GM06990 (cell line): Measurements from ENCODE around the gene PTPRN2.

Experiments
- DNase-seq: peaks from one replicate; pipeline ENCODE4 v3.0.0-alpha.2; 2011; ENCODE audit not compliant: insufficient read length; ENCODE audit errors: extremely low read depth
- H3K27me3 ChIP-seq: replicated peaks from 2 replicates; pipeline ENCODE4 v1.6.0; 2011; ENCODE audit warnings: low read length; ENCODE audit not compliant: control insufficient read depth, insufficient read depth
- H3K36me3 ChIP-seq: 2 replicates; pipeline ENCODE4 v1.5.1; 2011; ENCODE audit warnings: low read length; ENCODE audit not compliant: control insufficient read depth, insufficient read depth
- H3K4me3 ChIP-seq: replicated peaks from 2 replicates; pipeline ENCODE4 v1.5.1; 2011; ENCODE audit warnings: low read depth, mild to moderate bottlenecking, control low read depth, low read length
- CTCF ChIP-seq: IDR thresholded peaks from 2 replicates; pipeline ENCODE4 v1.5.1; 2011; ENCODE audit warnings: low read length, control low read depth, mild to moderate bottlenecking, inconsistent platforms; ENCODE audit not compliant: insufficient read depth, poor library complexity, severe bottlenecking

PTPRN2 gene

GRCh38 chr7:158393926-158394625 lies 193.5 kb downstream of the PTPRN2 start:
- no peak for TF ChIP-seq CTCF
- Histone ChIP-seq H3K27me3 (no peaks in the 10 kb centered on the region), H3K36me3 (no peaks in the 10 kb centered on the region), H3K4me3 (no peak overlapping the region)
- no peak for DNase-seq

GRCh38 chr7:158392251-158392650 lies 195.4 kb downstream of the PTPRN2 start:
- no peak for DNase-seq
- Histone ChIP-seq H3K36me3 (no peaks in the 10 kb centered on the region), H3K4me3 (no peak overlapping the region), H3K27me3 (no peaks in the 10 kb centered on the region)
- no peak for TF ChIP-seq CTCF

- no peak overlapping the region for H3K4me3 ChIP-seq
- no peak for DNase-seq
- H3K36me3 ChIP-seq: no peaks in the 10 kb centered on the region
- TF ChIP-seq CTCF: no peak
- no peaks in the 10 kb centered on the region for H3K27me3 ChIP-seq
These were observed 196.1 kb downstream of the PTPRN2 start for GRCh38 chr7:158391541-158391940.

- Histone ChIP-seq H3K36me3 (no peaks in the 10 kb centered on the region), H3K27me3 (no peaks in the 10 kb centered on the region), H3K4me3 (no peak overlapping the region)
- no peak for DNase-seq
- no peak for TF ChIP-seq CTCF
These were observed 196.5 kb downstream of the PTPRN2 start for GRCh38 chr7:158391141-158391540.

- H3K27me3 ChIP-seq: no peaks in the 10 kb centered on the region
These were observed 197.2 kb downstream of the PTPRN2 start for GRCh38 chr7:158390460-158390859.

More at GRCh38 chr7:158390460-158390859, 197.2 kb downstream of the PTPRN2 start:
- Histone ChIP-seq H3K4me3 (no peak overlapping the region), H3K36me3 (no peaks in the 10 kb centered on the region)
- DNase-seq: no peak
- TF ChIP-seq CTCF: no peak
